ENCODE results near the gene SHISA4.

Gene SHISA4

DNA sequence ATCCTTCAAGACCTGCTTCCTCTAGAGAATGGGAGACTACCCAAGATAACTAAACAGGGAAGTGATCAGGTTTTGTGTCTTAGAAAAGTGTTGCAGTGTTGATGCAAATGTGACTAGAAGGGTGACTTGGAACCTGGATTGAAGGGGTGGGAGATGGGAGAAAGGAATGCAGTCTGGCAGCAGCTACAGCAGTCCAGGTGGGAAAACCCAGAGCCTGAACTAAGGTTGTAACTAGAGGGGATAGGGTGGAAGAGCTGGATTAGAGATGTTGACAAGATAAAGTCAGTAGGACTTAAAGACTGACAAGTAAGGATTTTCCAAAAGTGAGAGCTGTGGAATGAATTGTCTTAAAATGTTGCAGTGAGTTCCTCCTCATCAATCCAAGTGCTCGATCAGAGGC lies 7.1 kb upstream of the SHISA4 start:
- DNase-seq (ENCODE audit: low spot score) (no peak), FAIRE-seq (no peak)

DNA sequence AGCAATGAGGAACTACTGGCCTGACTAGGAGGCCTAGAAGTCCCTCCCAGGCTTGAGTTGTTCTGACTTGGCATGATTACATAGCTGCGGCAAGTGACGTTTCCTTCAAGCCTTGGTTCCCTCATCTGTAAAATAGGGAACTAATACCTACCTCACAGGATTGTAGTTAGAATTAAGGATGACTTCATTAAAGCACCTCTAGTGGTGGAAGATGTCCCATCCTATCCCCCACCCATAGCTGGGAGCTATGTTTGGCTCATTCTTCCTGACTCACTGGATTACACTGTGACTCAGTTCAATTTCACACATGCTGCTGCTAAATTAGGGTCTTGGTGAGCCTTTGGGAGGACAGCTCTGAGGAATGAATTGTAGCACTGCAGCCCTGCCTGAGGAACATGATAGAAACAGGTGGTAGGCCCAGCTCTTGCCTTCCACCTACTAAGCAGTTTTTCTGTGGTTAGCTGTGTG lies 6.0 kb upstream of the SHISA4 start:
- FAIRE-seq, result peak; percentile 41
- peak; percentile 68 for DNase-seq (ENCODE audit: low spot score)

DNA sequence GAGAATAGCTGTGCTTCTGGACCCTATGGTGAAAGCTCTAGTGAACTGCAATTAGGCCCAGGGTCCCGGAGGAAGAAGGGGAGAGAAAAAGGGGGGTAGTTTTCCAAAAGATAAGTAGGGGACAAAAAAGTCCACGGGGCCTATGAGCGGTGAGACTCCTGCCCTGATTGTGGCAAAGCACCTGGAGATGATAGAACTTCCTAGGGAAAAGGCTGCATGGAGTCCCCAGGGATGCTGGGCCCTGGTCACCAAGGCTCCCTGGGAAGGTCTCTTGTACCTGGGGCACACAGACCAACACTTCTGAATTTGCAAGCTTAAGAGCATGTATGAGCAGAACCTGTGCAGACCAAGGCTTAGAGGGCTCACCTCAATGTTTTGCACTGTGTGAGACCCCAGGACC lies 5.4 kb upstream of the SHISA4 start:
- DNase-seq (ENCODE audit: low spot score), result no peak
- no peak for FAIRE-seq

DNA sequence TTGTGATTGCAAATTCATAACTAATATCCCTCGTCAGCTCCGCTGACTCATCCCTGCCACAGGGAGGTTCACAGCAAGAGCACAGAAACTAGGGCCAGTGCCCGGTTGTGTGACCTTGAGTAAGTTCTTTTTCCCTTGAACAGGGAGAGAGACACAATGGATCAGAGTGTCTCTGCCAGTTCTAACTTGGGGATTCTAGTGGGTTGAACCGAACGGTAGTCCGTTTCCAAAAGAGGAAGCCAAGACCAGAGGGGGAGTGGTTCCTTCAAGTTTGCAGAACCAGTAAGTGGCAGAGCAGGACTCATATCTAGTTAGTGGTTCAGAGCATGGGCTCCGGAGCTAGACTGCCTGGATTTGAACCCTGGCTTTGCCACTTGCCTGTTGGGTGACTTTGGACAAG lies 4.9 kb upstream of the SHISA4 start:
- DNase-seq (ENCODE audit: low spot score) (no peak), FAIRE-seq (peak; percentile 69)

DNA sequence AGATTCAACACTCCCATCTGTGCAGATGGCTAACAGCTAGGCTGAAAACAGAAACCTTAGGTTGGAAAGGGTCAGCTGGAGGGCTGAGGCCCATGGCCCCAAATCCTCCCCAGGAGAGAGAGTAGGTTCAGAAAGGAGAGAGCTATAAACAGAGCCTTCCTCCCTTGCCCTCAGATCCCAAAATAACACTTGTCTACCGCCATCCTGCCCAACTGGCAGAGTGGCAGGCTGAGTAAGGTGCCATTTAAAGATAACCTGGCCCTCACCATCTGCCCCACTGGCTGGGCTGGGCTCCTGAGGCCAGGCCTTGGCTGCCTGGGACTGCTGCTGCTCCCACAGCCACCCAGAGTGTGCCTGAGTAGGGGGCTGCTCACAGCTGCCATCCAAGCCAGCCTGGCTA lies 4.3 kb upstream of the SHISA4 start:
- no peak for FAIRE-seq
- no peak for DNase-seq (ENCODE audit: low spot score)

DNA sequence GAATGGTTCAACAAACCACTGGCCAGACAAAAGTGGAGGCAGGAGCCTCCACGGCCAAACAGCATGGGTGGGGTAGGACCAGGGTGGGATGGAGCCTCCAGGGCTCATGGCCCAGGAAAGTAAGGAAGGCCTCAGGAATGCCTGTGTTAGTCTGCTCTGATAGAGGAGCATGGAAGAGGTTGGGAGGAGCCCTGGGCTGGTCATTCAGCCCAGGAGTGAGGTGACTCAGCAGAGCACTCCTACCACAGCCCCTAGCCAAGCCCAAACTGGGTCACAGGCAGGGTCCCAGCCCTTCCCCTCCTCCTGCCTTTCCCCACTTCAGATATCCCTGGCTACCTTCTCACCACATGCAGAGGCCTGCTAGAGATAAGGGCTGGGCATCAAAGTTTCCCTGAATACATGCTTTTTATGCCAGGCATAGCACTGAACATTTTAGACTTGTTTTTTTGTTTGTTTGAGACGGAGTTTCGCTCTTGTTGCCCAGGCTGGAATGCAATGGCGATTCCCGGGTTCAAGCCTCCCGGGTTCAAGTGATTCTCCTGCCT lies 3.1 kb upstream of the SHISA4 start:
- DNase-seq (ENCODE audit: low spot score) (peak; percentile 30), FAIRE-seq (no peak)

DNA sequence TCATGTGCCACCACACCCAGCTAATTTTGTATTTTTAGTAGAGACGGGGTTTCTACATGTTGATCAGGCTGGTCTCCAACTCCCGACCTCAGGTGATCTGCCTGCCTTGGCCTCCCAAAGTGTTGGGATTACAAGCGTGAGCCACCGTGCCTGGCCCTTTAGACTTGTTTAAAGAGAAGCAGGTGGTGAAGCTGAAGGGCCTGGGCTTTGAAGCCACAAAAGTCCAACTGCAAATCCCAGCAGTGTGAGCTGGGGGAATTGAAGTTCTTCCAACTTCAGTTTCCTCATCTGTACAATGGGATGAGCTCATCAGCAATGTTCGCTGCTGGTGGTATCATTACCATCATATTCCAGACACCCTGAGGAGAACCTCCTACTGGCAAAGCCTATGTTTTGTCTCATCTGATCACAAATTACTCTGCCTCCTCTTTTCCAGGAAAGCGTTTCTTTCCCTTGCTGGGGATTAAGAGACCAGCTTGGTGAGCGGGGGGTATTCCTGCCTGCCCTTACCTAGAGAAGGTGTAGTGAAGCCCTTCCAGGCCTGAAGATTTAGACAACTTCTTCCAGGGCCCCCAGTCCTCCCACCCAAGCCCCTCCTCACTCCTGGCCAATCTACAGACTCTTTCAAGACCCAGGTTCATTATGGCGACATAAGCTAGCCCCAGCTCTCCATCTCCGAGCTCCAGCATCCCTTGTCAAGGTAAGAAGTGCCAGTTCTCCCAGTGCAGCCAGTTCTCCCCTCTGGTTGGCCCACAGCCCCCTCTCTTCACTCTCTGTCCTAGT lies 2.4 kb upstream of the SHISA4 start:
- DNase-seq (ENCODE audit: low spot score) (no peak), FAIRE-seq (no peak)

DNA sequence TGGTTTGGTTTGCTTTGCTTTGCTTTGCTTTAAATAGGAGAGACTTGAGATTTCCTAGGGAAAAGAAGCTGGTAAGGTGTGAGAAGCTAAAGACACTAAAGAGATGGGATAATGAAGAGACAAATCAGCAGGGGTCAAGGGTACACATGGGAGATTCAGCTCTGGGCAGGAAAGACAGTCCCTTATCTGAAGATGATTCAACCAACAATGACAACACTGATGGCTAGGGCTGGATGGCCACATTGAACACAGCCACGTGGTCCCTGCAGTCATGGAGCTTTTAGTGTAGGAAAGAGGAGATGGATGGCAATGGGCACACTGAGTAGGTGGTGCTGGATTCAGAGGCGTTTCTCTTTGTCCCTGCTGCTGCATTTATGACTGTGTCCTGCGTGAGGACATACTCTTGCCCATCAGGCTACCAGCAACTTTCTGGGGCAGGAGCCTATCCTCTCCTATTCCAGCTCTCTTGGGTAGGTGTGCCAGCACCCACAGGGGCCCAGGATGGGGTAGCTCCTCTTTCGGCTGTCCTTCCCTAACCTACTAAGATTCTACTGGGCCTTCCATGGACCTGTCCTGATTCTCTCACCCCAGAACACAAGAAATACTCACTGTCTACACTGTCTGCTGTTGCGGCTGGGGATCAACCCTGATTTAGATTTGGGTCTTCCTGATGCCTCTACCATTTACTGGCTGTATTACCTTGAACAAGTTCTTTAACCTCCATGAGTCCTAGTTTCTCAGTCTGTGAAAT lies 1.4 kb upstream of the SHISA4 start:
- no peak for FAIRE-seq
- no peak for DNase-seq (ENCODE audit: low spot score)

DNA sequence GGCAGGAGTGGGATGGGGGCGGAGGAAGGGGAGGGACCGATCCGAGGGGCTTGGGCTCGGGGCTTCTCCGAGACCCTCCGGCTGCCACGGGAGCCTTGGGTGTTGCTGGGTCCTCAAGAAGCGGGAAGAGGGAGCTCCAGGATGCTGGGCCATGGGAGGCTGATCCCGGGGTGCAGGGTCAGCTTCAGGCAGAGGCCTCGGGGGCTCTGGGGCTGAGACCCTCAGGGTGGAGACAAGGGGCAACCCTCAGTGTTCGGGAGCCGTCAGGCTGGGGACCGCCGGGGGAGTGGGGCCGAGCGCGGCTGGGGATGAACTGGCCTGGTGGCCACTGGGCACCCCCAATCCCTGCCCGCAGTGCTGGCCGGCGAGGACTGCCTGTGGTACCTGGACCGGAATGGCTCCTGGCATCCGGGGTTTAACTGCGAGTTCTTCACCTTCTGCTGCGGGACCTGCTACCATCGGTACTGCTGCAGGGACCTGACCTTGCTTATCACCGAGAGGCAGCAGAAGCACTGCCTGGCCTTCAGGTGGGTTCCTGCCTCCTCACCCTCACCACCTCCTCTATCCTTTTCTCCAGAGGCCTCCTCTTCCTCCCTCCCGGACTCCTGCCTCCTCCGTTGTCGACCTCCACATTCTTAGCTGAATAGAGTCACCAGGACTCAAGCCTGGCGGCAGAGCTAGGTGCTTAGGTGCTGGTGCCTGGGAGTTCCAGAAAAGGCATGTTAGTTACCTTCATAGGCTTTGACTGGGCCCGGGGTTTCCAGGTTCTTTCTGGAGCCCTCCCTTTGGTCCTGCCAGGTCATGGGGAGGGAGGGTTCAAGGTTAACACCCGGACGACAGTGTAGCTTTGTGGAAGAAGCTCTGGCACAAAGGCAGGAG lies 631 bp downstream of the SHISA4 start:
- FAIRE-seq (no peak), DNase-seq (ENCODE audit: low spot score) (no peak)

DNA sequence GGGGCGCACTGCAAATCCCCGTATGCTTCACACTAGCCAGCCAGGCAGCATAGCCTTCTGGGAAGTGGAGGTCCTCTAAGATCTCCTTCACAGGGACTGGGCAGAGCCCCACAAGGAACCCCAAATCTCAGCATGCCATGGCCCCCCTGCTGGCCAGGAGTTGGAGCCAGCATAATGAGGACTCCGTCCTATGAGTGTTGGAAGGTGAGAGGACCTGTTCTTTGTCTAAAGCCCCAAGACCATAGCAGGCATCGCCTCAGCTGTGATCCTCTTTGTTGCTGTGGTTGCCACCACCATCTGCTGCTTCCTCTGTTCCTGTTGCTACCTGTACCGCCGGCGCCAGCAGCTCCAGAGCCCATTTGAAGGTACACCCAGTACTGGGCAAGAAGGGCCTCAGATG lies 1.5 kb downstream of the SHISA4 start:
- DNase-seq (ENCODE audit: low spot score) (no peak), FAIRE-seq (no peak)

DNA sequence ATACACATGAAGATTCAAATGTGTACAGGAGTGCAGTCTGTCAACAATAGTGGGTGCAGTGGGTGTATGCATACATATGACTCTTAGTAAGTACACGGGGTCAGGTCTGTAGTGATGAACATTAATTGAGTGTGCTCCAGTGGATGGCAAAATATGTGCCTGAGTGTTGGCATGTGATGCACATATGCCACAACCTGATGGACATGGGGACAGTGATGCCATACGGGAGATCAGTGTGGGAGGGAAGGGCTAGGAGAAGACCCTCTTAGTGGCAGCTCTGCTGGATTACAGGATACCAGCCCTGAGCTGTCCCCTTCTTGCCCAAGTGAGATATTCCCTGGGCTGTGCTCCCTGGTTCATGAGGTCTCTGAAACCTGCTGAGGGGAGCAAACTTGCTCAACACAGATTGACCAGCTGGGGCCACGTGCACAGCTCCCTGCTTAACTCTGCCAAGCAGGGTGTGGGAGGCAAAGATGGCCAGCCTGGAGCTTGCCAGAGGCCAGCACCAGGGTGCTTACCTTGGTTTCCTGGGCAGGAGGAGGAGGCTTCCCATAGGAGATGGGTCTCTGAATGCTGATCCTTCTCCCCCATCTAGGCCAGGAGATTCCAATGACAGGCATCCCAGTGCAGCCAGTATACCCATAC lies 2.2 kb downstream of the SHISA4 start:
- no peak for DNase-seq (ENCODE audit: low spot score)

DNA sequence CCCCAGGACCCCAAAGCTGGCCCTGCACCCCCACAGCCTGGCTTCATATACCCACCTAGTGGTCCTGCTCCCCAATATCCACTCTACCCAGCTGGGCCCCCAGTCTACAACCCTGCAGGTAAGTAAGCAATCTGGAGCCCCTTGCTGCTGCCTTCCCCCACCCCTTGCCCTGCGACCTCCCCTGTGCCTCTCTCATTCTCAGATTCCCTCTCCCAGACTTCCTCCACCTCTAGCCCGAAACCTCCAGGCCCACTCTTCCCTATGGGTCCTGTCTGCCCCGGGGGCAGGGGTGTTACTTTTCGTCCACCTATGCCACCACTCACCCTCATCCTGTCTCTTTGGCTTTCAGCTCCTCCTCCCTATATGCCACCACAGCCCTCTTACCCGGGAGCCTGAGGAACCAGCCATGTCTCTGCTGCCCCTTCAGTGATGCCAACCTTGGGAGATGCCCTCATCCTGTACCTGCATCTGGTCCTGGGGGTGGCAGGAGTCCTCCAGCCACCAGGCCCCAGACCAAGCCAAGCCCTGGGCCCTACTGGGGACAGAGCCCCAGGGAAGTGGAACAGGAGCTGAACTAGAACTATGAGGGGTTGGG lies 2.9 kb downstream of the SHISA4 start:
- DNase-seq (ENCODE audit: low spot score) (no peak), FAIRE-seq (no peak)

More for the DNA sequence above, 2.2 kb downstream of the SHISA4 start:
- no peak for FAIRE-seq

DNA sequence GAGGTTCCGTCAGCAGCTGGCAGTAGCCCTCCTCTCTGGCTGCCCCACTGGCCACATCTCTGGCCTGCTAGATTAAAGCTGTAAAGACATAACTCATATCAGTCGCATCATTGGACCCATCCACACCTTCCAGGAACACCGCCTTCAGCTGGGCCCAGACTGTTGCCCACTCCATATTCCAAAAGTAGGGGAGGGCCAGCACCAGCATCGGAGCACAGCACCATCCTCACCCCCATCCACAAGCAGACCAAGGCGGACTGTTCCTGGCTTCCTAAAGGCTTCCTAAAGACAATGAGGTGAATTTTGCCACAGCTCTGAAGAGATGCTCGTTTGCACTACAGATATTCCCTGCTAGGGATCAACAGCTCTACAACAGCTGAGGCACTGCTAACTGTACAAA lies 3.5 kb downstream of the SHISA4 start:
- DNase-seq (ENCODE audit: low spot score) (no peak), FAIRE-seq (no peak)

DNA sequence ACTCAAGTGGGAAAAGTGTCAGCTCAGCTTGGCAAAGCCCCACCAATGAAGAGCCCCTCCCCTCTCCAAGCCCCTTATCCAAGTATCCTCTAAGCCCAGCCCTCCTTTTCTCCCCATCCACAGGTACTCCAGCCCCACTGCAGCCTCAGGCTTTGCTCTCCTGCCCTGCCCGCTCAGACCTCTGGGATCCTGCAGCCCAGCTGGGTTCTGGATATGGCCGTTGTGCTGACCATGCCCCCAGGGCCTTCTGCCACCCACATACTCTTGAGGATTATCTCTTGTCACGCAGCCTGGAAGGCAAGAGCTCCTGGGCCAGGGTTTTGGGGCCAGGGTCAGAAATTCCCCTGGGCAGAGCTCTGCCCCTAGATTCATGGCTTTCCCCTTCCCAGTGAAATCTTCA lies 4.7 kb downstream of the SHISA4 start:
- FAIRE-seq, result no peak

DNA sequence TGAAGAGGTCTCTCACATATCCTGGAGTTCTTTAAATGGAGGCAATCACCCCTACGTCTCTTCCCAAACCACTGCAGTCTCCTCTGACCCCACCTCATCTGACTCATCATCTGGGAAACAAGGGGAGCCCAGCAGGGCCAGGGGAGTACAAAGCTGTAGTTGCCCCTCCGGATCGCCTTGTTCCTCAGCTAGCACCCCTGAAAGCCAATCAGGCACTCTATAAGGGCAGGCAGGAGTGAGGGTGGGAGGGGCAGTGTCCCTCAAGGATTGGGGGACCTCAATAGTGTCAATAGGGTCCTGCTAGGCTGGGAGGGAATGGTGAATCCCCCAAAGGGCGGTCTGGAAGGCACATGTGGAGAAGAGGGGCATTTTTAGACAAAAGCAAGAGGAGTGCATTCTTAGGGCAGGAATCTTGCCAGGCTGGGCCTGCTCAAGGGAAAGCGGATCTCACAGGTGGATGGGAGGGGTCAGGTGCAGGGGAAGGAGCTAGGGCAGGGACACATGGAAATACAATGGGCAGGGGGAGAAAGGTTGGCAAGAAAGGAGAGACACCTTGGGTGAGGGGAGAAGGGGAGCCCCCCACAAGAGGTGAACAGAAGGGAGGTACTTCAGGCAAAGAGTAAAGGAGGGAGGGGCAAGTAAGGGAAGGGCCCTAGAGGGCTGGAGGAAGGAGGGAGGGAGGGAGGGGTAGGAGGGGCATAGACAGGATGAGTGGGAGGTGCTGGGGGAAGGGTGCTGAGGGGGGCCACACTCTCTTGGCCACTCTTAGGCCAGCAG lies 5.8 kb downstream of the SHISA4 start:
- FAIRE-seq, result no peak
- no peak for DNase-seq (ENCODE audit: low spot score)

More for the DNA sequence above, 4.7 kb downstream of the SHISA4 start:
- no peak for DNase-seq (ENCODE audit: low spot score)

DNA sequence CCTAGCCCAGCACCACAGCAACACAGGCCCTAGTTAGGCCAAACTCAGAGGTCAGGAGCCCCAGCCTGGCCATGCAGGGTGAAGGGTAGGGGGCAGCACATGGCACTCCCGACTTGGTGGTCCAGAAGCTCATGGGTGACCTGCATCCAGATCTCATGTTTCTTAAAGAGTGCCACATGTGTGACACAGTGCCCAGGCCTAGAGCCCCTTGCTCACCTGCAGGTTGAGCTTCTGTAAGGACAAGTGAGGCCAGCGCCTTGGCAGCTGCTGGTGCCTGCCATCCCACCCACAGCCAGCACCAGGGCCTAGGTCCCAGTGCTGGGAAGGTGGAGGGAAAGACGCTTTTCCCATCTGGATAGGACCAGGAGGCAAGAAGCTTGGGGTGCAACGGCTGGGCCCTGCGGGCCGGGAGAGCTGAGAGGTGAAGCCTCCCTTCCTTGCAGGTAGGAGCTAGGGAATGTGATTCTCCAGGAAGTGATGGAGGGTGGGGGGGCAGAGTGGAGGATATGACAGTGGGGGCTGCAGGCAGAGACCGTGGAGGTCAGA lies 6.5 kb downstream of the SHISA4 start:
- no peak for DNase-seq (ENCODE audit: low spot score)
- no peak for FAIRE-seq

DNA sequence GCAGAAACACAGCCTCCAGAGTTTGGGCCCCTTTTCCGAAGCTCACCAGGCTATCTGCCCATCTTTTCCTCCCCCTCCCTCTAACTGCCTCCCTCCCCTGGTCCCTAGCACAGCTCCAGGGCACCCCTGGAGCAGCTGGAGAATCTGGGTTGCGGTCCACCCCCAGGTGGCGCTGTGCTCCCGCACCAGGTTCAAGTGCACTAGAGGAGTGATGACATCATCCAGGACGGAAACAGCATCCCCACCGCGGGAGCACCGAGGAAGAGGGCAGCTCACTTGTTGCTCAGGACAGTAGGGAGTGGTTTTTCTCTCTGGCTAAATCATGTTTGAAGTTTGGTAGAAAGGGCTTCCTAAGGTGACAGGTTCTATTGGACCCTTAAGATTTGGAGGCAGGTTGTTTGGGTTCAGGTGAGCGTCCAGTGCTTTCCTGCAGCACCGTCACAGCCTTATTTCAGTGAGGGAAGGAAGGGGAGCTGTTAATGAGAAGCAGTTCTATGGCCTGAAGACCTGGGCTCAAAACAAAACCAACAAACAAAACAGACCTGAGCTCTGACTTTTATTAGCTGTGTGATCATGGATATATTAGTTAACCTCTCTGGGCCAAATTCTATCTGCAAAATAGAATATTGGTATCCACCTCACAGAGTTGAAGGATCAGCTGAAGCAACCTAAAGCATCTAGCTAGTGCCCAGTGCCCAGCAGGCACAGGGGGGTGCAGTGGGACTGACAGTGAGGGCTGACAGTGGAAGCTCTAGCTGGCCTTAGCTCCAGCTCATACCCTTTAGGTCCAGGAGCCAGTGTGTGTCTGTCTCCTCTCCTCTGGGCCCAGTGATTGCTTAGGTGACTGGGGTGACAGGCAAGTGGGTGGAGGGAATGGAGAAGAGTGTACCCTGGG lies 7.5 kb downstream of the SHISA4 start:
- DNase-seq (ENCODE audit: low spot score) (peak; percentile 81), FAIRE-seq (peak; percentile 70)

DNA sequence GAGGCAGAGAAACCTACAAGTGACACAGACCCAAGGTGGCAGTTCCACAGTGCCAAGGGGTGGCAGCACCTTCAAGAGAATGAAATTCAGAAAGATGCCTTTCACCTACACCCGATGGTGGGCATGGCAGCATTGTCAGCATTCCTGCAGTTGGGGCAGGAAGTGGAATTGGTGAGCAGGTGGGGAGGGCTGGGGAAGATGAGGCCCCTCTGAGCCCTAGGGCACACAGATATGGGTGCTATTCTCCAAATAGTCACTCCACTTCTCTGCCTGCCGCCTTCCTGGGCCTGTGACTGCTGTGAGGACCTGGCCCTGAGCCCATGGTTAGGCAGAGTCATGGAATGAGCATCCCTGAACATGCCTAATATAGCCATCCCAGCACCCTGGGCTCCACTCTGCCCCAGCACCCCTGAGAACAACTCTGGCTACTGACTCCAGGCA lies 8.3 kb downstream of the SHISA4 start:
- no peak for DNase-seq (ENCODE audit: low spot score)
- FAIRE-seq, result no peak
